Panc1 (cell line): Measurements from ENCODE around the gene KHDRBS2. TPM values are rescaled to one million over a fixed set of nuclear protein-coding genes. Genes with fewer than 3 reads are reported as not detected.

Experiments
- ATAC-seq: fragments of 200-7000 bp; cut with Tn5 transposase; 2 replicates; pipeline ENCODE4 v1.9.1; 2020; ENCODE audit warnings: mild to moderate bottlenecking, moderate library complexity
- BruUV-seq: library from RNA; stranded (reverse); fragments of 400-500 nt; replicated peaks from 2 replicates; lab custom pipeline; 2021; lab: Mats Ljungman, UMichigan
- CTCF ChIA-PET: fragments of 300-600 bp; sonication (Branson Sonifier 250); formaldehyde crosslinking; loops from one replicate; lab custom pipeline; 2022; ENCODE audit warnings: antibody characterized with exemption; lab: Charles Lee
- POLR2A ChIA-PET: fragments of 300-600 bp; sonication (Branson Sonifier 250); formaldehyde crosslinking; loops from one replicate; lab custom pipeline; 2022; ENCODE audit warnings: antibody characterized with exemption; lab: Charles Lee
- DNase-seq: peaks from one replicate; pipeline ENCODE4 v3.0.0-alpha.2; 2010; ENCODE audit warnings: low read depth, low spot score
- H3K27ac ChIP-seq: 2 replicates; pipeline ENCODE4 v1.5.1; 2011; ENCODE audit warnings: mild to moderate bottlenecking, low read length, inconsistent platforms
- H3K27me3 ChIP-seq: fragments of 200-500 bp; sonication (Bioruptor generic); 2 replicates; pipeline ENCODE4 v1.6.0; 2014; ENCODE audit warnings: low read length, inconsistent platforms; ENCODE audit not compliant: control insufficient read depth, insufficient read depth
- H3K36me3 ChIP-seq: fragments of 200-500 bp; sonication (Bioruptor generic); 2 replicates; pipeline ENCODE4 v1.5.1; 2014; ENCODE audit warnings: inconsistent platforms, mild to moderate bottlenecking, low read length, moderate library complexity; ENCODE audit not compliant: control insufficient read depth, insufficient read depth
- H3K4me1 ChIP-seq: 2 replicates; pipeline ENCODE4 v1.5.1; 2011; ENCODE audit warnings: inconsistent platforms, mild to moderate bottlenecking, low read length, moderate library complexity; ENCODE audit not compliant: control insufficient read depth, insufficient read depth
- H3K4me3 ChIP-seq, 2 experiments: 2 replicates each; pipeline ENCODE4 v1.5.1; 2011 to 2012; ENCODE audit warnings: low read depth in 2 of 2, low read length in 2 of 2, mild to moderate bottlenecking in 2 of 2, inconsistent platforms in 1 of 2, moderate library complexity in 1 of 2
- H3K9me3 ChIP-seq: fragments of 200-500 bp; sonication (Bioruptor generic); 2 replicates; pipeline ENCODE4 v1.5.1; 2014; ENCODE audit warnings: low read depth, mild to moderate bottlenecking, inconsistent platforms, low read length, moderate library complexity; ENCODE audit not compliant: control insufficient read depth, insufficient read depth
- POLR2AphosphoS5 ChIP-seq: IDR thresholded peaks from 2 replicates; pipeline ENCODE4 v1.6.1; 2012; ENCODE audit warnings: mild to moderate bottlenecking, low read depth, low read length, moderate library complexity
- SIN3A ChIP-seq: IDR thresholded peaks from 2 replicates; pipeline ENCODE4 v1.6.1; 2012; ENCODE audit warnings: low read depth, mild to moderate bottlenecking, low read length, moderate library complexity, borderline replicate concordance; ENCODE audit not compliant: insufficient read depth
- TCF7L2 ChIP-seq: IDR thresholded peaks from 2 replicates; pipeline ENCODE4 v1.6.1; 2011; ENCODE audit warnings: mild to moderate bottlenecking, low read depth, low read length, inconsistent platforms
- in situ Hi-C: cut with HindIII; loops from 2 replicates; pipeline ENCODE4 v1.10.0; 2016; ENCODE audit warnings: low sequenced_read_pairs, low pct_unique_long_range_greater_than_20kb
- intact Hi-C: fragments of 100-400 bp; cut with micrococcal nuclease; formaldehyde crosslinking; loops from one replicate; pipeline ENCODE4 v1.10.0; 2022; ENCODE audit not compliant: unreplicated experiment
- total RNA-seq: library from RNA; stranded (reverse); gene quantifications from one replicate; pipeline ENCODE4 v1.2.1, GENCODE V29; 2021; ENCODE audit not compliant: unreplicated experiment
- TF ChIP-seq, protein P1 (sequence below), 2 experiments: IDR thresholded peaks; 2 replicates each; pipeline ENCODE4 v1.6.1; 2011 to 2012; ENCODE audit warnings: low read depth in 2 of 2, control low read depth in 1 of 2, low read length in 1 of 2, mild to moderate bottlenecking in 1 of 2, moderate library complexity in 1 of 2; ENCODE audit not compliant: insufficient read depth in 1 of 2
- TF ChIP-seq, protein P2 (sequence below): fragments of 450-650 bp; IDR thresholded peaks from 2 replicates; pipeline ENCODE4 v1.5.1; 2017; ENCODE audit warnings: mild to moderate bottlenecking

KHDRBS2 gene
- total RNA-seq, 1 experiment from 2014 or later: not detected

DNA sequence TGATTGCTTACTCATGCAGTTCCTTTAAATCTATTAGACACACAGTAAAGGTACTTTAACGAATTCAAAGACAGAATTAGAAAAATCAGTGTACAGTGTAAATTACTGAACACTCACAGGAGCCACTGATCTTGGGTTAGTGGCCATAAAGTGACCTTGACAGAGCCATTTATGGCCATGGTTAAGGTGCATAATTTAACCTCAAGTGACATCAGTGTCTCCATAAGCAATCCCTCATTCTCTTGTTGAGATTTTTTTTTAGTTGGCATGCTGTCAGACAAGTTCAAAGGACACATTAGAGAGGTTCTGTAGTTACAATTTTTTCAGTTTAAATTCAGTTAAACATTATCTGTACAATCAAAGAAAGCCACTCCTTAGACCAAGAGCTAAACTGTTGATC lies 334.4 kb downstream of the KHDRBS2 start:
- in situ Hi-C loops: no loop called here
- peaks cover 30% of the 10 kb centered on the region for H3K9me3 ChIP-seq
- H3K4me3 ChIP-seq: no peak overlapping the region
- ATAC-seq (no peak), DNase-seq (no peak)
- TF ChIP-seq, protein P1, sequence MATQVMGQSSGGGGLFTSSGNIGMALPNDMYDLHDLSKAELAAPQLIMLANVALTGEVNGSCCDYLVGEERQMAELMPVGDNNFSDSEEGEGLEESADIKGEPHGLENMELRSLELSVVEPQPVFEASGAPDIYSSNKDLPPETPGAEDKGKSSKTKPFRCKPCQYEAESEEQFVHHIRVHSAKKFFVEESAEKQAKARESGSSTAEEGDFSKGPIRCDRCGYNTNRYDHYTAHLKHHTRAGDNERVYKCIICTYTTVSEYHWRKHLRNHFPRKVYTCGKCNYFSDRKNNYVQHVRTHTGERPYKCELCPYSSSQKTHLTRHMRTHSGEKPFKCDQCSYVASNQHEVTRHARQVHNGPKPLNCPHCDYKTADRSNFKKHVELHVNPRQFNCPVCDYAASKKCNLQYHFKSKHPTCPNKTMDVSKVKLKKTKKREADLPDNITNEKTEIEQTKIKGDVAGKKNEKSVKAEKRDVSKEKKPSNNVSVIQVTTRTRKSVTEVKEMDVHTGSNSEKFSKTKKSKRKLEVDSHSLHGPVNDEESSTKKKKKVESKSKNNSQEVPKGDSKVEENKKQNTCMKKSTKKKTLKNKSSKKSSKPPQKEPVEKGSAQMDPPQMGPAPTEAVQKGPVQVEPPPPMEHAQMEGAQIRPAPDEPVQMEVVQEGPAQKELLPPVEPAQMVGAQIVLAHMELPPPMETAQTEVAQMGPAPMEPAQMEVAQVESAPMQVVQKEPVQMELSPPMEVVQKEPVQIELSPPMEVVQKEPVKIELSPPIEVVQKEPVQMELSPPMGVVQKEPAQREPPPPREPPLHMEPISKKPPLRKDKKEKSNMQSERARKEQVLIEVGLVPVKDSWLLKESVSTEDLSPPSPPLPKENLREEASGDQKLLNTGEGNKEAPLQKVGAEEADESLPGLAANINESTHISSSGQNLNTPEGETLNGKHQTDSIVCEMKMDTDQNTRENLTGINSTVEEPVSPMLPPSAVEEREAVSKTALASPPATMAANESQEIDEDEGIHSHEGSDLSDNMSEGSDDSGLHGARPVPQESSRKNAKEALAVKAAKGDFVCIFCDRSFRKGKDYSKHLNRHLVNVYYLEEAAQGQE (IDR thresholded peaks at IDR 0.05; ENCODE audit: insufficient read depth in 1 of 2, low read depth in 2 of 2, low read length in 1 of 2): no peak
- TF ChIP-seq, protein P2, sequence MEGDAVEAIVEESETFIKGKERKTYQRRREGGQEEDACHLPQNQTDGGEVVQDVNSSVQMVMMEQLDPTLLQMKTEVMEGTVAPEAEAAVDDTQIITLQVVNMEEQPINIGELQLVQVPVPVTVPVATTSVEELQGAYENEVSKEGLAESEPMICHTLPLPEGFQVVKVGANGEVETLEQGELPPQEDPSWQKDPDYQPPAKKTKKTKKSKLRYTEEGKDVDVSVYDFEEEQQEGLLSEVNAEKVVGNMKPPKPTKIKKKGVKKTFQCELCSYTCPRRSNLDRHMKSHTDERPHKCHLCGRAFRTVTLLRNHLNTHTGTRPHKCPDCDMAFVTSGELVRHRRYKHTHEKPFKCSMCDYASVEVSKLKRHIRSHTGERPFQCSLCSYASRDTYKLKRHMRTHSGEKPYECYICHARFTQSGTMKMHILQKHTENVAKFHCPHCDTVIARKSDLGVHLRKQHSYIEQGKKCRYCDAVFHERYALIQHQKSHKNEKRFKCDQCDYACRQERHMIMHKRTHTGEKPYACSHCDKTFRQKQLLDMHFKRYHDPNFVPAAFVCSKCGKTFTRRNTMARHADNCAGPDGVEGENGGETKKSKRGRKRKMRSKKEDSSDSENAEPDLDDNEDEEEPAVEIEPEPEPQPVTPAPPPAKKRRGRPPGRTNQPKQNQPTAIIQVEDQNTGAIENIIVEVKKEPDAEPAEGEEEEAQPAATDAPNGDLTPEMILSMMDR: no peak
- no peak for TF ChIP-seq POLR2AphosphoS5
- TF ChIP-seq TCF7L2: no peak
- no peak for TF ChIP-seq SIN3A
- ChIA-PET POLR2A (no interaction called here), CTCF (no interaction called here)
- no peak overlapping the region for H3K27ac ChIP-seq
- BruUV-seq: no TSS peak
- H3K4me1 ChIP-seq: no peaks in the 10 kb centered on the region
- H3K36me3 ChIP-seq: no peaks in the 10 kb centered on the region
- intact Hi-C loops: no loop called here
- H3K27me3 ChIP-seq: no peaks in the 10 kb centered on the region

DNA sequence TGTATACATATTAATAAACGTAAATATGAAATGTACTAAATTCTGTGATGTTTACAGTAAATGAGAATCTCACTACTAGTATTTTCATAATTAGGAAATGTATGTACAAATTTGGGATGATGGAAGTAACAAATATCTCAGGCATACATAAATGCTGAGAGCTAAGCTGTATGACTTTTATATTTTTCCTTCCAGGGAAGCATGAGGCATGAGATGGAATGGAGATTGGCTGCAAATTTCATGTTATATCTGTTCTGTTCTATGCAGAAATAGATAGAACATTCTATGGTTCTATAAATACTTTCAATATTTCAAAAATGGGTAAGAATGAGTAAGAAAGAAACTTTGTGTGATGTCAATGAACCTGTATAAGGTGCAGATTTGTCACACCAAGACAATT lies 335.2 kb downstream of the KHDRBS2 start:
- no peak overlapping the region for H3K4me3 ChIP-seq
- in situ Hi-C loops: no loop called here

More for the DNA sequence above, 335.2 kb downstream of the KHDRBS2 start:
- Histone ChIP-seq H3K4me1 (no peaks in the 10 kb centered on the region), H3K36me3 (no peaks in the 10 kb centered on the region), H3K27me3 (no peaks in the 10 kb centered on the region), H3K9me3 (peaks cover 28% of the 10 kb centered on the region), H3K27ac (no peak overlapping the region)
- no TSS peak for BruUV-seq
- TF ChIP-seq TCF7L2 (no peak), POLR2AphosphoS5 (no peak), SIN3A (no peak)
- TF ChIP-seq, protein P2: no peak
- TF ChIP-seq, protein P1 (IDR thresholded peaks at IDR 0.05; ENCODE audit: insufficient read depth in 1 of 2, low read depth in 2 of 2, low read length in 1 of 2): no peak
- ATAC-seq: no peak
- CTCF ChIA-PET: no interaction called here
- intact Hi-C loops: no loop called here
- no peak for DNase-seq
- POLR2A ChIA-PET: no interaction called here
